ENCODE measurements around the gene CYP4Z1.
"Not testable (repeated sequence)": the region's sequence is repeated elsewhere in the genome, so short reads cannot be mapped to it uniquely, and the experiment has no call there.

Gene CYP4Z1
- 0 reads per million in 2 donors for total RNA-seq

- DNase-seq: no peak
Measured at GRCh38 chr1:47067097-47067594, at the start of gene CYP4Z1. Gene CYP4Z1, plus strand, starts transcription at chr1:47067231. Its CDS starts 260 bp downstream, at chr1:47067491.

DNA sequence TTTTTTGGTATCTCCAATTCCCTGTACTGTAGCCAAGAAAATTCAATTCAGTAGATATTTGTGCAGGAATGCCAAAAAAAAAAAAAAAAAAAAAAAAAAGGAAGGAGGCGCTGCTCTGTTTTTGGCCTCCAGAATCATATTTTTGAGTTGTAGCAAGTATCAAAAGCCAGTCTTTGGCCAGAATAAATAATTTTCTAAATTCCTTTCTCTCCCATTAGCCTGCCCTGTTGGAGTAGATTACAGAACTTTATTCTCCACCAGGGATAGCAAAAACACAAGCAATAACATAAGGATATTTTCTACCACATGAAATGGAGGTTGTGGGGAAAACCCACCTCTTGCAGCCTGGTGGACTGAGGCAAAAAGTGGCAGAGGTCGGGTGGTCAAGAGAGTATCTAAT, 46.0 kb upstream of the CYP4Z1 start:
- DNase-seq: no peak

DNA sequence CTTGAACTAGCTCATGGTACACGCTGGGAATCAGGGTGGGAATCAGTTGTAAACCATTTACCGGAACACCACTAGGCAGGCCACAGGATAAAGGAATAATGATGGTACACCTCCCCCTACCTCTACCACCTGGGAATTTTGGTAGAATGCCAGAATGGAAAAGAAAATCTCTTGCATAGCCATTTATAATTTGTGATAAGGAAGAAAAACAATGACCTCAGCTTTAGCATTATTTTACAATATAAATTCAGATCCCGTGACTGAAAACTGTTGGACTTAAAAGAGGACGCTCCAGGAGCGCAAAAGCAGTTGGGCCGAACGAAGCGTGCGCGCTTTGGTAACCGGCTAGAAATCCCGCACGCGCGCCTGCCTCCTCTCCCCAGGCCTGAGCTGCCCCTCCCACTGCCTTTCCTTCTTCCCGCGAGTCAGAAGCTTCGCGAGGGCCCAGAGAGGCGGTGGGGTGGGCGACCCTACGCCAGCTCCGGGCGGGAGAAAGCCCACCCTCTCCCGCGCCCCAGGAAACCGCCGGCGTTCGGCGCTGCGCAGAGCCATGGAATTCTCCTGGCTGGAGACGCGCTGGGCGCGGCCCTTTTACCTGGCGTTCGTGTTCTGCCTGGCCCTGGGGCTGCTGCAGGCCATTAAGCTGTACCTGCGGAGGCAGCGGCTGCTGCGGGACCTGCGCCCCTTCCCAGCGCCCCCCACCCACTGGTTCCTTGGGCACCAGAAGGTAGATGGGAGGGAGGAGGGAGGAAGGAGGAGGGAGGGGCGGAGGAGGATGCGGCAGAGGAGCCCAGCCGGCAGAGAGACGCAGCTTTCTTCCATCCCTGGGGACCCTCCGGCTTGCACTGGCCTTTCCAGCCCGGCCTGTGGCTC, 43.5 kb upstream of the CYP4Z1 start, which contains the start of gene CYP4X1:
Gene CYP4X1, plus strand, starts transcription at position 402 of the 873 bp plus-strand sequence. Its CDS starts 149 bp downstream, at position 551.
- no peak for DNase-seq

DNA sequence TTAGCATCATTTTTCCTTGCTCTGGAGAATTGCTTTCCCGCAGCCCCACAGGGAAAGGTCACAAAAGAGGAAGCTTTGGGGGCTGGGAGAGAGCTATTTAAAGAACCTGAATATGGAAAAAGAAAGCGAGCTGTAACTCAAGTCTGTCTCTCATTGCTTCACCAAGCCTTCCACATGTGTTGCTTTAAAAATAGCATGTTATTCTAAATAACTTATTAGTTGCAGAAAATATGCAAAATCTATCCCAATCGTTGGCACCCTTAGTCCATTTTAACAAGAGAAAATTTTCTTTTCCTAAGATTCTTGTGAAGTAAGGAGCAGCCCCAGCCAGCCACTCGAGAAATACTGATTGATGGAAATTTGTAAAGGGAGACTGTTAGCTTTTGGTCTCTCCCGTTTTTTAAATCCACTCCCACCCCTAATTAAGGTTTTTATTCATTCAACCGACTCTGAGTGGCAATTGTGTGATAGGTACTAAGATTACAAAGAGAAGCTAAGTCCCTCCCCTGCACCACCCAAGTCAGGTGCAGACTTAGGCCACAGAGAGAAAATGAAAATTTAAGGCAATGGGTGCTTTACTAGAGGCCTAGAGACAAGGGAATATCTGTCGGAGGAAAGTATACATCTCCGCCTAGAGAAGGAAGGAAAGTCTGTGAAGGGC, 42.8 kb upstream of the CYP4Z1 start:
- no peak for DNase-seq

- DNase-seq: no peak
Measured at GRCh38 chr1:47030170-47030805, 36.7 kb upstream of the CYP4Z1 start.

DNA sequence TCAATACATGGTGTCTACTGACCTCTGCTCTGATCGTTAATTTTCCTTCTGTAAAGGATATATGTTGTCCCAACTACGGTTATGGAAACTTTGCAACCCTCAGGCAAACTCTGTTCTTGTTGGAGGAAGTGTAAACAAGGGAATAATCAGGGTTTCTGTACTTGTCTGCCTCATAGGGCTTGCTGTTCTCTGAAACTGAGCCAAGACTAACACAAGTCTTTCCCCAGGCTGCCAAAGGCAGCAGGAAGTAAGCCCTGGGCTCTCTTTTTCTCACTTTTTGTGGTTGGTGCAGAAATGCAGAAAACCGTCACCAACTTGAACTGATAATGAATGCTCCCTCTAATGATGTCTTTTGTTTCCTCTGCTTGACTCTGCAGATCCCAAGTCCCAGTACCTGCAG, 36.0 kb upstream of the CYP4Z1 start:
- DNase-seq: no peak

- DNase-seq: no peak
Measured at GRCh38 chr1:47031585-47031984, 35.4 kb upstream of the CYP4Z1 start.

DNA sequence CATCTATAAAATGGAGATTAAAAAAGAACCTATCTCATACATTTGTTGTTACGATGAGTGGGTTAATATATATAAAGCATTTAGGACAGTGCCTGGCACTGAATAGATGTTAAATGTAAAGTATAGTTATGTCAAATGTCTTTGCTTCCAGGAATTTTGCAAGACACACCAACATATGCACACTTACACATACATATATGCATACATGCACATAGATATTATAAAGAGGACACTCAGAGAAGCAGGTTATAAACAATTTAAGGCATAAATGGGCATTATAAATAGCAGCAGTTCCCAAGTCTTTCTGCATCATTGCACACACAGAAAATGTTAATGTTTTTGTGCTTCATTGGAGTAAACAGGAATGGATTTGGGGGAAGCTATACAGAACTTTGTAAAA, 30.3 kb upstream of the CYP4Z1 start:
- DNase-seq: no peak

- DNase-seq: no peak
Measured at GRCh38 chr1:47059376-47059775, 7.7 kb upstream of the CYP4Z1 start.

DNA sequence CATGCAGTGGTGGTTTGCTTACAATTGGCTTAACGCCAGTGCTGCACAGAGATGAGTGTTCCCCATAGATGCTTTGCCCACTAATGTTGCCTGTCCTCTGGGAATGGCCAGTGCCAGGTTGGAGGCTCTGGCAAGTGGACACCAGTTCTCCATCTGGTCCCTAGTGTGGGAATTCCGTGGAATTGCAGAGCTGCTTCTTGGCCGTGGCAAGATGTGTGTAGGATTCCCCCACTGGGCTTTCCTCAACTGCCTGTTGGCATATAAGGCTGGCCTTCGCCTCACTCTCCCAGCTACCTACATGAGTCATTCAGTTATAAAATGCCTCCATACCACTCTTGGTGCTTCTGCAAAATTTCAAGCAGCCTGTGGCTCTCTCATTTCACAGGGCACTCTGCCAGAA, 2.0 kb downstream of the CYP4Z1 start:
- not testable (repeated sequence) for DNase-seq

- DNase-seq: not testable (repeated sequence)
Measured at GRCh38 chr1:47069509-47069908, 2.5 kb downstream of the CYP4Z1 start.

GRCh38 chr1:47089356-47089755, 22.3 kb downstream of the CYP4Z1 start:
- peak in 1 of 5 experiments; percentile 24 for DNase-seq

- DNase-seq: not testable (repeated sequence)
Measured at GRCh38 chr1:47091476-47091875, 24.4 kb downstream of the CYP4Z1 start.

DNA sequence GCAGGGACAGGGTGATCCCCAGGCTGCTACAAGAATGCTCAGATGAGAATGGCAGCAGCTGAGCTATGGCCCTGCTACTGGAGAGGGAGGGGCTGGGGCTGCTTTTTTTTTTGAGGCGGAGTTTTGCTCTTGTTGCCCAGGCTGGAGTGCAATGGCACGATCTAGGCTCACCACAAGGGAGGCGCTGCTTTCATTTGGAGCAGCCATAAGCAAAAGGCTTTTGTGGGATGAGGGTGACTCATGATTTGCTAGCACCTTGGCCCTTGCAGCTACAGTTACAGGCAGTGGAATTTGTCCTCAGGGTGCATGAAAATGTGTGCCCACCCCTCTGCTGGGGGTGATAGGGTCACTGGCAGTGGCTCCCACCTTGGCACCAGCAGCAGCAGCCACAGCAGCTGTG, 37.8 kb downstream of the CYP4Z1 start:
- no peak for DNase-seq

GRCh38 chr1:47106792-47107191, 39.8 kb downstream of the CYP4Z1 start:
- DNase-seq: no peak

GRCh38 chr1:47107851-47108574, 41.0 kb downstream of the CYP4Z1 start:
- DNase-seq: not testable (repeated sequence)

DNA sequence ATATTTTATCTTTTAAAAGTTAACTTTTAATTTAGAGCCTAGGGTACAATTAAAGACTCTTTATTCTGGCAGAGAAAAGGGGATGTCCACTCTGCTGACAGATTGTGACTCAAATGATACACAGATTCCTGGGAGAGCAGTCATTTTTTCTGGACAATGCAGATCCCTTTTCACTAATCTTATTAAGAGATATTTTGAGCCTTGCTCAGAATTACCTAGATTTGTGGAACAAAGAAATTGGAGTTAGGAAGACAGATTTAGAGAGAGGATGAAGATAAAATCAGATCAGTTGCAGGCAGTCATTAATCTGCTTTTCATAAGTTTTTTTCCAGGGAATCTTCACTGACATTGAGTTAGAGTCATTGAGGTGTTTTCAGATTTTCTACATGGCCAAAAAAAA, 42.5 kb downstream of the CYP4Z1 start:
- DNase-seq: not testable (repeated sequence)

GRCh38 chr1:47113178-47113577, 46.1 kb downstream of the CYP4Z1 start:
- no peak for DNase-seq

DNA sequence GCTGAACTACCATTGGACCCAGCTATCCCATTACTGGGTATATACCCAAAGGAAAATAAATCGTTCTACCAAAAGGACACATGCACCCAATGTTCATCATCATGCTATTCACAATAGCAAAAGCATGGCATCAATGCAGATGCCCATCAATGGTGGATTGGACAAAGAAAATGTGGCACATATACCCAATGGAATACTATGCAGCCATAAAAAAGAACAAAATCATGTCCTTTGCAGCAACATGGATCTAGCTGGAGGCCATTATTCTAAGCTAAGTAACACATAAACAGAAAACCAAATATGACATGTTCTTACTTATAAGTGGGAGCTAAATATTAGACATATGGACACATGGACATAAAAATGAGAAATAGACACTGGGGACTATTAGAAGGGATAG, 54.0 kb downstream of the CYP4Z1 start:
- DNase-seq: not testable (repeated sequence)

GRCh38 chr1:47124834-47125233, 57.8 kb downstream of the CYP4Z1 start:
- DNase-seq: not testable (repeated sequence)

DNA sequence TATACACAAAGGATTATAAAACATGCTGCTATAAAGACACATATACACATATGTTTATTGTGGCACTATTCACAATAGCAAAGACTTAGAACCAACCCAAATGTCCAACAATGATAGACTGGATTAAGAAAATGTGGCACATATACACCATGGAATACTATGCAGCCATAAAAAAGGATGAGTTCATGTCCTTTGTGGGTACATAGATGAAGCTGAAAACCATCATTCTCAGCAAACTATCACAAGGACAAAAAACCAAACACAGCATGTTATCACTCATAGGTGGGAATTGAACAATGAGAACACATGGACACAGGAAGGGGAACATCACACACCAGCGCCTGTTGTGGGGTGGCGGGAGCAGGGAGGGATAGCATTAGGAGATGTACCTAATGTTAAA, 60.0 kb downstream of the CYP4Z1 start:
- DNase-seq: not testable (repeated sequence)

GRCh38 chr1:47128221-47128620, 61.2 kb downstream of the CYP4Z1 start:
- DNase-seq: no peak

Data from T-helper 2 cell (primary cell).